Skeletal muscle tissue (tissue), 4 donors: Measurements from ENCODE around the gene JUNB. TPM values are rescaled to one million over a fixed set of nuclear protein-coding genes. Genes with fewer than 3 reads are reported as not detected.
"Not testable (repeated sequence)": the region's sequence is repeated elsewhere in the genome, so short reads cannot be mapped to it uniquely, and the experiment has no call there.

Experiments
- H3K27ac ChIP-seq: one replicate; pipeline ENCODE4 v1.7.0; 2013; ENCODE audit warnings: mild to moderate bottlenecking, low read depth, low read length, inconsistent platforms
- H3K27me3 ChIP-seq, 3 donors: one replicate each; pipeline ENCODE4 v1.7.0; 2013; ENCODE audit warnings: low read length in 3 of 3; ENCODE audit not compliant: control insufficient read depth in 3 of 3, insufficient read depth in 3 of 3
- H3K36me3 ChIP-seq, 3 donors: one replicate each; pipeline ENCODE4 v1.7.0; 2013; ENCODE audit warnings: low read length in 3 of 3; ENCODE audit not compliant: control insufficient read depth in 3 of 3, insufficient read depth in 3 of 3
- H3K4me1 ChIP-seq, 3 donors: one replicate each; pipeline ENCODE4 v1.7.0; 2013; ENCODE audit warnings: low read length in 3 of 3, mild to moderate bottlenecking in 3 of 3; ENCODE audit not compliant: control insufficient read depth in 3 of 3, insufficient read depth in 3 of 3
- H3K4me3 ChIP-seq, 3 donors: one replicate each; pipeline ENCODE4 v1.7.0; 2013; ENCODE audit warnings: low read length in 3 of 3
- H3K9ac ChIP-seq, 3 donors: one replicate each; pipeline ENCODE4 v1.7.0; 2013; ENCODE audit warnings: low read length in 3 of 3, mild to moderate bottlenecking in 3 of 3, moderate library complexity in 2 of 3, low read depth in 1 of 3
- H3K9me3 ChIP-seq, 3 donors: one replicate each; pipeline ENCODE4 v1.7.0; 2013; ENCODE audit warnings: low read length in 3 of 3; ENCODE audit not compliant: control insufficient read depth in 3 of 3
- total RNA-seq: library from RNA; depleted of rRNA; stranded (reverse); fragments of >200 nt; gene quantifications from one replicate; pipeline ENCODE4 v1.2.3, GENCODE V29; 2014
- donor health status: Osteomylitis.

Gene JUNB
- total RNA-seq, 1 donor from 2014 or later: 31.3 TPM

DNA sequence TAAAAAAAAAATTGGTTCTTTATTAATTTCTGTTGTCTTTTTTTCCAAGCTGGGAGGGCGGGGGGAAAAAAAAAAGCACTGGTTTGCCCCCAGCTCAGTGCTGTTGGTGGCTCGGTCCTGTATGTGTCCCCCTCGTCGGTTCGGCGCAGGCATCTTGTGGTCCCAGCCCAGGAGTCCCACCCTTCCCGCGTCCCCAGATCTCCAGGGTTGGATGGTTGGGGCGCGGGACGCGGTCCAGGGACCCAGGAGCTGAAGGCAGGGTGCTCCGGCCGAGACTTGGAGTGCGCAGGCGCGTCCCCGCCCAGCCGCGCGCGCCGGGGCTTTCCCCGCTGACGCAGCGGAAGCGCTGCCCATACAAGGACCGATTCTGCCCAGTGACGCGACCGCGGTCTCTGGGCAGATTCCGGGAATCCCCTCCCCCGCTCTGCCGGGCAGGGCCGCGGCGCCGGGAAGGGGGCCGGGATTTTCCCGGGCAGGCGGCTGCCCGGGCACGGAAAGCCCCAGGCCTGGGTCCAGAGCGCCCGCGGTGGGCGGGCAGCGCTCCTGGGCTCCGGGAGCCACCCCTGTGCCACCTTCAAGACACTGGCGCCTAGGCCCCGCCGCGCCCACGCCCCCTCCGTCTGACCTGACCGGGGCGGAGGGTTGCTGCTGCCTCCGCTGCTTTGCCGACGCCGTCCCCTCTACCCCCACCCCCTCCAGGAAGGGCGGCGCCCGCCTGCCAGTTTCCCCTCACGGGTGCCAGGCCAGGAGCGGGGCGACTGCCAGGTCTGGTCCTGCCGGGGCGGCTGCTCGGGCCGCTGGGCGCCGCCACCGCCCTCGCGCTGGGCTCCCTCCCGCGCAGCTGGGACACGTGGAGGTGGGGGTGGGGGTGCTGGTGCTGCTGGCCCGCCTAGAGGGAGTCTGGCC lies 2.3 kb downstream of the JUNB start:
- Histone ChIP-seq H3K4me1 (peaks cover 38 to 45% (median 39%) of the 10 kb centered on the region in 3 donors), H3K36me3 (peaks cover 2 to 10% (median 8%) of the 10 kb centered on the region in 3 donors), H3K27me3 (no peaks in the 10 kb centered on the region), H3K4me3 (peak overlapping the region; percentile 93 to 98 (median 93)), H3K9ac (peak overlapping the region; percentile 95 to 99 (median 98)), H3K9me3 (no peaks in the 10 kb centered on the region), H3K27ac (peak overlapping the region; percentile 99)

DNA sequence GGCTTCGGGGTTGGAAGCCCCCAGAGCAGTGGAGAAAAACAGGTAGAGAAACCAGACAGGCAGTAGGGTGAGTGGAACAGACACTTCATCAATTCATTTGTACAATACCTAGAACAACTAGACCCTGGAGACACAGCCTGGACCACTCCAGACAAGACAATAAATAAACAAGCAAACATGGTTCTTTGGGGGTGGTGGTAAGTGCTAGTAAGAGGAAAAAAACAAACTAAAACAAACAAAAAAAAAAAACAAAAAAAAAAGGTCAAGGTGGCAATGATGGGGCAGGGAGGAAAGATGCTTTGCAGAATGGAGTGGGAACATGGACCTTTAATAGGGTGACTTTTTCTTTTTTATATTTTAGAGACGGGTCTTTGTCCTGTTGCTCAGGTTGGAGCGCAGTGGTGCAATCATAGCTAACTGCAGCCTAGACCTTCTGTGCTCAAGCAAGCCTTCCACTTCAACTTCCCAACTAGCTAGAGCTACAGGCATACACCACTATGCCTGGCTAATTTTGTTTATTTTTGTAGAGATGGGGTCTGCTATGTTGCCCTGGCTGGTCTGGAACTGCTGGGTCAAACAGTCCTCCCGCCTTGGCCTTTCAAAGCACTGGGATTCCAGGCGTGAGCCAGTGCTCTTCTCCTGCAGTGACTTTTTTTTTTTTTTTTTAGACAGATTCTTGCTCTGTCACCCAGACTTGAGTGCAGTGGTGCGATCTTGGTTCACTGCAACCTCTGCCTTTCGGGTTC lies 3.1 kb downstream of the JUNB start:
- H3K36me3 ChIP-seq: peaks cover 8 to 15% (median 10%) of the 10 kb centered on the region in 3 donors
- H3K9ac ChIP-seq: peak overlapping the region; percentile 83 to 99 (median 95)
- H3K9me3 ChIP-seq: no peaks in the 10 kb centered on the region
- peak overlapping the region; percentile 99 for H3K27ac ChIP-seq
- peaks cover 29 to 37% (median 31%) of the 10 kb centered on the region in 3 donors for H3K4me1 ChIP-seq
- peak overlapping the region; percentile 52 to 98 (median 93) for H3K4me3 ChIP-seq
- no peaks in the 10 kb centered on the region for H3K27me3 ChIP-seq

DNA sequence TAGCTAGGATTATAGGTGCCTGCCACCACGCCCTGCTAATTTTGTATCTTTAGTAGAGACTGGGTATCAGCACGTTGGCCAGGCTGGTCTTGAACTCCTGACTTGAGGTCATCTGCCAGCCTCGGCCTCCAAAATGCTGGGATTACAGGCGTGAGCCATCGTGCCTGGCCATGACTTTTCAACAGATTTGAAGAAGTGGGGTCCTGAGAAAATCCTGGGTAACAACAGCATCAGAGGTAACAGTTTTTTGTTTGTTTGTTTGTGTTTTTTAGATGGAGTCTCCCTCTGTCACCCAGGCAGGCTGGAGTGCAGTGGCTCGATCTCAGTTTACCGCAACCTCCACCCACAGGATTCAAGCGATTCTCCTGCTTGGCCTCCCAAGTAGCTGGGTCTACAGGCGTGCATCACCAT lies 3.7 kb downstream of the JUNB start:
- H3K27me3 ChIP-seq: no peaks in the 10 kb centered on the region
- no peak overlapping the region for H3K4me3 ChIP-seq
- H3K36me3 ChIP-seq: peaks cover 14 to 21% (median 16%) of the 10 kb centered on the region in 3 donors
- H3K9ac ChIP-seq: peak overlapping the region in 1 of 3 donors; percentile 83
- H3K9me3 ChIP-seq: no peaks in the 10 kb centered on the region
- H3K4me1 ChIP-seq: peaks cover 29 to 43% (median 30%) of the 10 kb centered on the region in 3 donors
- H3K27ac ChIP-seq: no peak overlapping the region

DNA sequence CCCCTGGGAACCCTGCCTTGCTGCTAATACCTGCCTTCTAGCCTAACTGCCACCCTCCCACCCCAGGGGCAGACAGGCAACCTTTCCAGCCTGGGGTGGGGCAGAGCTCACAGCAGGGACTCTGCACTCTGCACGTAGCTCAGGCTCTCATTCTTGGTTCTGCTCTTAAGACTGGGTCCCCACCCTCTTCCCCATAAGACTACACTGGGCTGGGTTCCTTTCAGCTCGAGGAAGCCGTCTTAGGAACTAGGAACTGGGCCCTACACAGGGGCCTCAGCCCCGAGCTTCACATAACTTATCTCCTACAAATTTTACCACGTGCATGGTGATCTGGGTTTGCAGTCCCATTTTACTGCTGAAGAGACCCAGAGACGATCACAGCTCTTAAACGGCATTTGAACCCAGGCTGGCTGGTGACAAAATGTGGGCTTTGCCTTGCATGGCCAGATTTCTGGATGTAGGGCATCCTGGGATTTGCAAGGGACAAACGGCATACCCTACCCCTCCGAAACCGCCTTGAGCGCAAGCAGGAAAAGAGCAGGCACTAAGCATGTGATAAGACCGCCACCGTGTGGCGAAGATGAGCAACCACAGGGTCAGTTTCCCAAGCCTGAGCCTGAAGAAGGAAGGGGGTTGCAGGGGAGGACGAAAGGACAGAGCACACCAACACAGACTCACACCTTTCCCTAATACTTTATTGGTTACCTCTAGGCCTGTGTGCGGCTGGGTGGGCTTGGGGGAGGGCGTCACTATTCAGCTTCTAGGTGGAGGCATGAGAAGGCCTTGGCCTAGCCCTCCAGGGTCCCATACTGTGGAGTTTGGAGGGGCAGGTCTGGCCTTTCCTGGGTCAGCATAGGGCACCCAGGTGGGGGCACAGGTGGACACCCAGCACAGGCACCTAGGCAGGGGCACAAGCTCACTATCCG lies 5.1 kb downstream of the JUNB start:
- peak overlapping the region in 1 of 3 donors; percentile 40 for H3K4me3 ChIP-seq
- H3K9ac ChIP-seq: peak overlapping the region in 2 of 3 donors; percentile 54
- H3K9me3 ChIP-seq: no peaks in the 10 kb centered on the region
- no peaks in the 10 kb centered on the region for H3K27me3 ChIP-seq
- peaks cover 20 to 27% (median 24%) of the 10 kb centered on the region in 3 donors for H3K36me3 ChIP-seq
- peak overlapping the region; percentile 40 for H3K27ac ChIP-seq
- H3K4me1 ChIP-seq: peaks cover 28 to 45% (median 31%) of the 10 kb centered on the region in 3 donors

DNA sequence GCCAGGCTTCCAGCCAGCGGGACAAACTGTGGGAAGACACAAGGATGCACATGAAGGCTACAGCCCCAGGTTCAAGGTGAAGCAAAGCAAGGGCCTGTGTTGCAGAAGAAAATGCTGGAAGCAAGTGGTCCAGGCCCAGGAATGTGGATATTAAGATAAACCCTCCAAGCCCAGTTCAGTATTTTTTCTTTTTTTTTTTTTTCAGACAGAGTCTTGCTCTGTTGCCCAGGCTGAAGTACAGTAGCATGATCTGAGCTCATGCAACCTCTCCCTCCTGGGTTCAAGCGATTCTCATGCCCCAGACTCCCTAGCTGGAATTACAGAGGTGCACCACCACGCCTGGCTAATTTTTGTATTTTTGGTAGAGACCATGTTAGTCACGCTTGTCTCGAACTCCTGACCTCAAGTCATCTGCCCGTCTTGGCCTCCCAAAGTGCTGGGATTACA lies 5.9 kb downstream of the JUNB start:
- peaks cover 20 to 29% (median 24%) of the 10 kb centered on the region in 3 donors for H3K36me3 ChIP-seq
- no peak overlapping the region for H3K9ac ChIP-seq
- H3K9me3 ChIP-seq: no peaks in the 10 kb centered on the region
- H3K27ac ChIP-seq: no peak overlapping the region
- H3K27me3 ChIP-seq: no peaks in the 10 kb centered on the region
- peaks cover 31 to 52% (median 34%) of the 10 kb centered on the region in 3 donors for H3K4me1 ChIP-seq
- H3K4me3 ChIP-seq: no peak overlapping the region

DNA sequence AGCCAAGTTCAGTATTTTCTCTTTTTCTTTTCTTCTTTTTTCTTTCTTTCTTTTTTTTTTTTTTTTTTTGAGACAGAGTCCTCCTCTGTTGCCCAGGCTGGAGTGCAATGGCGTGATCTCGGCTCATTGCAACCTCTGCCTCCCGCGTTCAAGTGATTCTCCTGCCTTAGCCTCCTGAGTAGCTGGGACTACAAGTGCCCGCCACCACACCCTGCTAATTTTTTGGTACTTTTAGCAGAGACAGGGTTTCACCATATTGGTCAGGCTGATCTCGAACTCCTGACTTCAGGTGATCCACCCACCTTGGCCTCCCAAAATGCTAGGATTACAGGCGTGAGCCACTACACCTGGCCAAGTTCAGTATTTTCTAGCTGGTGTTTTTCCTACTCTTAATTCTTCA lies 6.3 kb downstream of the JUNB start:
- peaks cover 35 to 53% (median 38%) of the 10 kb centered on the region in 3 donors for H3K4me1 ChIP-seq
- H3K27me3 ChIP-seq: not testable (repeated sequence)

DNA sequence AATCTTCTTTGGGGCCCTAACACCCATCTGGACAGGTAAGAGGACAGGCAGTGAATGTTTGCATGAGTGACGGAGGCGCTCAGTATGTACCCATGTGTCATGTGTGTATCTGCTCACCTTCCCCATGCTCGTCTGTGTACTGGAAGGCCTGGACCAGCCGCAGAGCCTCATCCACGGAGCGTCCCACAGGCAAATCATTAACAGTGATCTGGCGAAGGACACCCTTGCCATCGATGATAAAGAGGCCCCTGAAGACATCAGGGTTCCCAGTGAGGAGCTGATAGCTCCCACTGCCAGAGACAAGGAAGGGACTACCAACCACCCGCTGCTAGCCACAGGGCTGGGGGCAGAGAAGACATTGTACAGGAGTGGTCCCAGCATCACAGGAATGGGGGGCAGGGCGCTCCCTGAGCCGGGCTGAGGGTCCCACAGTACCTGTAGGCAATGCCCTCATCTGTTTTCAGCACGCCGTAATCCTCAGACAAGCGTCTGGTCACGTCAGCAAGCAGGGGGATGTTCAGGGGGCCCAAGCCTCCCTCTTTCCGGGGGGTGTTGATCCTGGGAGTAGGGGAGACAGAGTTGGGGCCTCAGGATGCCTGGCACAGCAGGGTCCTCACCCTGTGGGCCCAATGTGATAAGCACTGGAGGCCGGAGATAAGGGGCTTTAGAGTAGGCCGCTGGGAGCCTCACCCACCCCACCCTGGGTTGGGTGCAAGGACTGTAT lies 8.6 kb downstream of the JUNB start:
- Histone ChIP-seq H3K27me3 (no peaks in the 10 kb centered on the region), H3K36me3 (peaks cover 20 to 25% (median 24%) of the 10 kb centered on the region in 3 donors), H3K4me3 (peak overlapping the region in 2 of 3 donors; percentile 19 to 99), H3K4me1 (peaks cover 28 to 43% (median 30%) of the 10 kb centered on the region in 3 donors), H3K9ac (peak overlapping the region; percentile 93 to 99 (median 97)), H3K9me3 (no peaks in the 10 kb centered on the region), H3K27ac (no peak overlapping the region)

More for the DNA sequence above, 6.3 kb downstream of the JUNB start:
- H3K4me3 ChIP-seq, H3K9me3 ChIP-seq, H3K27ac ChIP-seq, H3K9ac ChIP-seq: not testable (repeated sequence)
- peaks cover 20 to 27% (median 24%) of the 10 kb centered on the region in 3 donors for H3K36me3 ChIP-seq

DNA sequence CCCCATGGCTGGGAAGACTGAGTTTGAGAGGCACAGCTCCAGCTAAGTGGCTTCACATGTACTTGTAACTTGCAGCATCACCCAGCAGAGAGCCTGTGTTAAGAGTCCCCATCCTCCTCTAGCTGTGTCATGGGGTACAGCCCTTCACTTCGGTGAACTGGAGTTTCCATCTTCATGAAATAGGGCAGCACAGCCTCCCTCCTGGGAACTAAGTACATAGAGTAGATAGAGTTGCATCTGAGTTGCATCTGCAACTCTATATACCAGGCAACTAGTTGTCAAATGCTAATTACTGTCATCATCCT lies 9.1 kb downstream of the JUNB start:
- Histone ChIP-seq H3K4me1 (peaks cover 28 to 40% (median 30%) of the 10 kb centered on the region in 3 donors), H3K4me3 (peak overlapping the region; percentile 5 to 99 (median 98)), H3K9ac (peak overlapping the region; percentile 93 to 99 (median 97)), H3K36me3 (peaks cover 20 to 25% (median 24%) of the 10 kb centered on the region in 3 donors), H3K9me3 (no peaks in the 10 kb centered on the region), H3K27ac (no peak overlapping the region), H3K27me3 (no peaks in the 10 kb centered on the region)
